CD4-positive, alpha-beta T cell treated with Interferon alpha-2 for 1 hour (primary cell): ENCODE results near the gene EXOC2.
A peak's percentile ranks its signal among the peaks of the same experiment; 100 is the strongest.
"Not testable (repeated sequence)": the region's sequence is repeated elsewhere in the genome, so short reads cannot be mapped to it uniquely, and the experiment has no call there.

Experiments used
- DNase-seq, 2 donors: peaks; one replicate each; pipeline ENCODE4 v3.0.0-alpha.2; 2020 to 2022

EXOC2 gene

DNA sequence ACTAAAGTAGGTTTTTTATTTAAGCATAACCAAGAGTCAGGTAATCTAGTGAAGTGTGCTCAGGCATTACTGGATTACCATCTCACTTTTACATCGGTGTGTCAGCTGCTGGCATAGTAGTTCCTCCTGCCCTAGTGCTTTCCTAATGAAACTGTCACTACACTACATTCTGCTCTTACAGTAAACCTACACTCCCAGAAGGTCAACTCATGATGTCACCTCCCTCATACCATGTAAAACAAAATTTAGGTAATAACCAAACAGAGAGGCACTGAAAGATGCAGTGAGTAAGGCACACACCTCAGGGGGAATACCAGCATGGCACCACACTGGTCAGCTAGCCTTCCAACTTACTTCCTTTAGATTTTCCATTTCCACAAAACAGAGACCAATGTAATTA lies 59.3 kb downstream of the EXOC2 start:
- DNase-seq = no peak

DNA sequence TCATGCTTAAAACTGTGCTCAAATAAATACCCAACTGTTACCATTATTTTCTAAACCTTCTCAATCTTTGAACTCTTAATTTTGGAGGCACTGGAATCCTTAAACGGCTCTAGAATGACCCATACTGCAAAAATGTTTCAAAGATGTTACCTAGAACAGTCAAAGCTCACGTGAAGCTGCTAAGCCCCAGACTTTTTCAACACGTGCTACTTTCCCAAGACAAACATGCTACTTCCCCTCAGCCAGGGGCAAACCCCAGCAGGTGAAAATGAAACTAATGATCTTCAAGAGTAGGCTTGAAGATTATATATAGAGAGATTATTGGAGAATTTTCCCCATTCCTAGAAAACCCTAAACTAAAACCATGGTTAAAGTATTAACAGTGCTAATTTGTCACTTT lies 64.2 kb downstream of the EXOC2 start:
- DNase-seq = peak in 1 of 2 donors; percentile 25

DNA sequence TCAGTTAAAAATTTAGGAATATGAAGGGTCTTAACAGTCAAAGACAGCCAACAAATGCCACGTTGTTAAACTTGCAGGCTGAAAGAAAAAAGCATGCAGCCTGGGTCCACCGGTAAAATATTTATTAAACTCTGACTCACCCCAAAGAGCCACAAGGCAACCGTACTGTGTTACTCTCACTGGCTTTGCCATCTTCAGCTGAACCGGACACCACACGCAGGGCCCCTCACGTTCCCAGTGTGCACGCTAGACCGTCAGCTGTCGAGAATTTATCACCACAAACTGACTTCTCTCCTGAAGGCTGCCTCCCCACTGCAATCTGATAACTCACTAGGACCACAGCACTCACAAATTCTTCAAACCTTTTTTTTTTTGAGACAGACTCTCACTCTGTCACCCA lies 66.7 kb downstream of the EXOC2 start:
- DNase-seq = no peak

DNA sequence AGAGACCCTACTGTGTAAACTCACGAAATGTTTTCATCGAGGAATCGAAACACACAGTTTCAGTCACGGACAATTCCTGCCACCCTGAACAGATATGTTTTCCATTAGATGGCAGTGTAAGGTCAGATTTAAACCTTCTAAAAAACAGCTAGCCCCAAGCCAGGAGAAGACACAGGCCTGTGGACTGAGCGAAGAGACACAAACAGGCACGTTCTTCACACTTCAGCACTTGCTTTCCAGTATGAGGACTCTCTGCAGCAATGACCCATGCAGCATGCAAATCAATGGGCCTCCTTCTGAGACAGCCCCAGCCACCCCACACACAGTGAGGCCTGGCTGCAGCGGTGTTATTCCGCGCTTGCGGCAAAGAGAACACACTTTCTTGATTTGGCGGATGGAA lies 68.0 kb downstream of the EXOC2 start:
- DNase-seq = no peak

DNA sequence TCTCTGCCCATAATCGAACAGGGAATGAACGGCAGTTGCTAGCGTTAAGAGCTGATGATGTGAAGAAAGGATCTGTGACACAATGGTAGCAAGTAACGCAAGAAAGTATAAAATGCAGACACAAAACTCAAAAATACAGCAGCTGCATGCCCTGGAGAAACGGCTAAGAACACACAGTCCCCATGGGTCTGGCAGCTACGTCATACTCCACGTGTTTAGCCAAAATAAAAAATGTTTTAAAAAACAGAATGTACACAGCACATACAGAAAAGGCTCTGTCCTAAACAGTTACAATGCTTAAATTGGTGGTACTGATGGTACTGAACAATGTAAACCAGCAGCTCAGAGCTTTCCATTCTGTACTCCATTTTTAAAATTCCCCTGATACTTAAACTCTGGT lies 70.5 kb downstream of the EXOC2 start:
- DNase-seq = no peak

DNA sequence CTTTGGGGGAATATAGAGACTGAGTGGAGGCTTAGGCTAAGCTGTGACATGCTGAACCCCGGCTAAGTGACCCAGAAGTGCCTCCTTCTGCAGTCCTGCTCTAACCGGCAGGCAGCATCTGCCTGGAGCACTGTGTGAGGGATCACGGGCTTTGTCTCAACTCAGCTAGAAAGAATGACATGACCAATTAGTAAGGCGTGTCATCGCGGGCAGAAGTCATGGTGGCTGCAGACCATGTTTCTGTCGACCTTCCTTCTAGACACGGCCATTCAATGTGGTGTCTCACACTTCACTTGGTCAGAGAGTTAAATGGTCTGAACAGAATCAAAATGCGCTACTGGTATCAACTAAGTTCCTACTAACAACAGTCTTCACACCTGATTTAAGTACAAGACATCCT lies 71.0 kb downstream of the EXOC2 start:
- DNase-seq = no peak

DNA sequence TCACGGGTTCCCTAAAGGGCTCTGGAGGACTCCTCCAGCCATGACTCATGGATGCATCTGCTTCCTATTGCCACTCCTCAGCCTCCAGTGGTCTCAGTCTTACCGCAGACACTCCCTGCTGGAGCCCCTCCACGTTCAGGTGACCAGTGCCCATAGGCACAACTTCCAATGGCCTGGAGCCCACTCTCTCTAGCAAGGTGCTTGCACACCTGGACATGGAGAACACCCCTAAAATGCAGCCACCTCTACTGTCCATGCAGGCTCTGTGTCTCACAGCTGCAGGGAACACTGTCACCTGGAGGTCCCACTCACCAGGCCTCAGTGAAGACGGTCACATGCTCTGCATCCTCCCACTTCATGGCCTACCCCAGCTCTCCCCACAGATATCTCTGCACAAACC lies 72.0 kb downstream of the EXOC2 start:
- DNase-seq = no peak

DNA sequence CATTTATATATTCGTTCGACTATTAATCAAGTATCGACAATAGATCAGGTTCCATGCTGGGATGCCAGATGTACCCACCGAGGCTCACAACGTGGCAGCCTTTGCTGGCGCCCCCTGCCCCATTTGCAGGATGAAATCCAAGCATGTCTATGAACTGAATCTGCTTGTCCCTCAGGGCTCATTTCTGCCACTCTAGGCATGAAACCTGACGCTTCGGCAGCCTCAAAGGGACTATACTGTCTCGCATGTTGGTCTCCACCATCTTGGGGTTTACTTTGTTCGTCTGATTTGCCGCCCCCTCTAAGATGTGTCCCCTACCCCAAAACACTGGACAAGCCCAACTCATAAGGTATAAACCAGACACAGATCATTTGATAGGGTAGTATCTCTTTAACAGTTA lies 72.8 kb downstream of the EXOC2 start:
- no peak for DNase-seq

DNA sequence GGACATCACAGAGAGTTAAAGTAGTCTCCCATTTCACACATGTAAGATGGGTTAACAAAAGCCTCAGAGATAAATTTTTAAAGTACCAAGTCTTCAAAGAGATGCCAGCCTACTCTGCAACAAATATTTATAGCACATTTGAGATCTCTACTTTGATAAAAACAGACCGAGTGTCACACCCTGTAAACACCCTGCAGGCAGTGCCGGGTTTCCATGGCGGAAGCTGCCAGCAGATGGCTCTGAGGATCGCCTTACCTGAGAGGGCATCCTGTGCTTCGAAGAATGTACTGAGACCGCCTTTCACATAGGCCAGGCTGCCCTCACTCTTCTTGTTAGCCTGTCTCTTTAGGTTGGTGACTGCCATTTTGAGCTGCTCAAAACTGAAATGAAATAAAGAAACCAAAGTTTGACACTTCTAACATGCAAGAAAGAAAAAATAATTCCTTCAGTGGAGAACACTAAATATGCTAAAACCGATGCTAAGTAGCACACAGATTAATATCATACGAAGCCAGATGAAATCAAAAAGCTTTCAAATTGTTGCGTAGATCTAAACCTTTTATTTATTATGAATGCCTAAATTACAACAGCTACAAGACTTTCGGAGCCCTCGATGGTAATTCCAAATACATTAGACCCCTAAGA lies 75.4 kb downstream of the EXOC2 start:
- DNase-seq = peak in 1 of 2 donors; percentile 30

DNA sequence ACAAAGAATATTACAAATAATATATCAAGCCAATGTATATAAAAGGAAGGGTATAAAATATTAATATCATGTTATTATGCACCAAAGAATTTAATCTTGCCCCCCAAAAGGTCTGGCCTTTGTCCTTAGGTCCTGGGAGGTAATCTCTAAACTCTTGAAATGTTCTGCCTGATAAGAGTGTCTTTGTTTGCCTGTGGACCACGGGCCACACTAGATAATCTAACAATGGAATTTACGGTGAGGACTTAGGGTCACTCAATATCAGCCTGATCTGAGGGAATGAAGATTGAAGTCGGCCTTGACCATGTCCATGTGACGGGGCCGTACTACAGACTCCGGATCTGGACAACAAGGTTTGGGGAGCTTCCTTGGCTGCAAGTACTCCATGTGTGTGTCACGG lies 79.0 kb downstream of the EXOC2 start:
- DNase-seq = no peak

DNA sequence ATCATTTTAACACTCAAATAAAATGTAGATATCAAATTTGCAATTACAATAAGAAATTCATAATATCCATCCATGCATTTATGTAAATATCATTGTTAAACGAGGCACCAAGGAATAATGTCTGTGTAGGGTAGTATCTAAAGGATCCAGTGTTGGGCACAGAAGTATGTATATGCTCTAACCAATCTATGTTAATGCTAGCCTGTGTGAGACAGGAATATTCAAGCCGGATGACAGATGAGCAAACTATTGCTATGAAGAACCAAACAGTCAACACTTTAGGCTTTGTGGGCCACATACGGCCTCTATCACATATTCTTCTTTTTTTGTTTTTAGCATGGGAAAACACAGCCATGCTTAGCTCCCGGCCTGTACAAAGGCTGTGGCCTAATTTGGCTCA lies 81.0 kb downstream of the EXOC2 start:
- DNase-seq = no peak

DNA sequence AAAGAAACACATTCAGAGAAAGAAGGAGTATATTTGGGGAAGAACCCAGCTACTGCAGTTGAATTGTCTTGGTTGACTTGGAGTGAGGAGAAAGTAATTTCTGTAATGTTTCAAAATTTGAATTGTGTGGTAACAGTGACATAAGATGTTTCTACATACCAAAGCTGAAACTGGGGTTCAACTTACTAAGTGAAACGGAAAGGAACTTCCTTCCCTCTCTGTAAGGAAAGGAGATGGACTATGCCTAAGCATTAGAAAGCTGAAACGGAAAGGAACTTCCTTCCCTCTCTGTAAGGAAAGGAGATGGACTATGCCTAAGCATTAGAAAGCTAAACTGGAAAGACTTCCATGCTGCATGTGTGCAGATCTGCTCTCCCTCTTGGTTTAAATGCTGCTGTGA lies 82.1 kb downstream of the EXOC2 start:
- DNase-seq = no peak

DNA sequence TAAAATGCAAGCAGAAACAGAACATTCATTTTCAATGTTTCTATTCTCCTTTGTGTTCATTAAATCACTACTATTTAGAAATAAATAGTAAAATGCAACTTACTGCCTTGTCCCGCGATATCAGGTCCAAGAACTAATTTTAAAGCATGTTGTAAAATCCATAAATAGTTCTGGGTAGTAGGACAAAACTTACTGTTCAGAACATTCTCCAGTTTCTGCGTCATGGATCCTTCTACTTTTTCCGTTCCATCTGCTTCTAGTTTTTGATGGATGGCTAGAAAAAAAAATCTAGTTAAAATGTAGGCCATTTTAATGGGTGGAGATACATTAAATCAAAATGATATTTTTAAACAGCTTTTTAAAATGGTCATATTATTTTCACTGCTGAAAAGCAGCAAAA lies 83.0 kb downstream of the EXOC2 start:
- DNase-seq = no peak

DNA sequence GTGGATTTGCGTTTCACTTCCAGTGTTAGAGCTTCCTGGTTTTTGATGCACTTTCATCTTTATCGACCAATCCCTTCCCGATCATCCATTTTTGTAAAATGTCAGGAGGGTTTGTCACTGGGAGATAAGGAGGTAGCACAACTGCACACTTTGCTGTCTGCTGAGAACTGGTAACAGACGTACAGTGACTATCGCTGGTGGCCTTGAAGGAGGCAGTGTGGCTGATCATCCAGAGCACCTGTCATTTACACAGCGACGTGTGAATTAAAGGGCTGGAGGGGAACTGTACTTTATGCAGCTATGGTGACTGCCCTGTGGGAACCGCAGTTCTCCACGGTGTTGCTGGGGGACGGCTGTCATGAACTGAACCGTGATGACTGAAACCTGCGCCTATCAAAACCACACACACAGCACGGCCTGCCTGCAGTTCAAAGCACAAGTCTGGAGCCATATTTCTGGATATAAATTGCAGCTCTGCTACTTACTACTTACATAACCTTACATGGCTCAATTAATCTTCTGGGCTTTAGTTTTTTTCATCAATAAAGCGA lies 86.0 kb downstream of the EXOC2 start:
- DNase-seq = no peak

DNA sequence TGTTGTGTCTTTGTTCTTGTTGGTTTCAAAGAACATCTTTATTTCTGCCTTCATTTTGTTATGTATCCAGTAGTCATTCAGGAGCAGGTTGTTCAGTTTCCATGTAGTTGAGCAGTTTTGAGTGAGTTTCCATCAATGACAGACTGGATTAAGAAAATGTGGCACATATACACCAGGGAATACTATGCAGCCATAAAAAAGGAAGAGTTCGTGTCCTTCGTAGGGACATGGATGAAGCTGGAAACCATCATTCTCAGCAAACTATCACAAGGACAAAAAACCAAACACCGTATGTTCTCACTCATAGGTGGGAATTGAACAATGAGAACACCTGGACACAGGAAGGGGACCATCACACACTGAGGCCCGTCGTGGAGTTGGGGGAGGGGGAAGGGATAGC lies 87.0 kb downstream of the EXOC2 start:
- DNase-seq = not testable (repeated sequence)

DNA sequence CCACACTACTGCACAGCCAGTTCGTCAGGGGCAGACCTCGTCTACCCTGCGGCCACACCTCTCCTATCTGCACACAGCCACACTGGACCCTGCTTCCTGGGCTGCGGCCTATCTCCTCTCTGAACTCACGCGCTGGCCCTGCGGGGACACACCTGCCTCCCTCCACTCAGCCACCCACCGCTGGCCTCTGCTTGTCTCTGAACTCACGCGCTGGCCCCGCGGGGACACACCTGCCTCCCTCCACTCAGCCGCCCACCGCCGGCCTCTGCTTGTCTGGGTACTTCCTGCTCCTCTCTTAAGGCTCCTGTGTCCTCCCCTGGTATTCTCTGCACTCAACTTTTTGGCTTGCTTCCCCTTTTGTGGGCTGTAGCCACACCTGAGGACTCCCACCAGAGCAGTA lies 88.4 kb downstream of the EXOC2 start:
- no peak for DNase-seq

DNA sequence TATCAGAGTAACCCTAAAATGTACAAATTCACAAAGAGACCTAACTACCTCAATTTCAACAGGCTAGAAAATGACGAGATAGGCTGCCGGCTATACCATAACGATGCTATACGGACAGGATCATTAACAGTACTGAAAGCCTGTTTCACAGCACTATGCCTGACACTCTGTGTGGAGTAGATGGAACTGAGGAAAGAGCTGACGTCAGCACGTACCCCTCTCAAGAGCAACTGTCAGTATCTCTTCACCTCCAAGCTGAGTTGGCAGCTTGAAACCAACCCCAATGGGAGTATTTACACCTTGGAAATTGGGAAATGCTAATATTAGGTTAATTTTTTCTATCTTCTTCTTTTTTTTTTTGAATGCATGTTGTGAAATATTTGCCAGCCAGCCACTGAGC lies 89.7 kb downstream of the EXOC2 start:
- DNase-seq = no peak

DNA sequence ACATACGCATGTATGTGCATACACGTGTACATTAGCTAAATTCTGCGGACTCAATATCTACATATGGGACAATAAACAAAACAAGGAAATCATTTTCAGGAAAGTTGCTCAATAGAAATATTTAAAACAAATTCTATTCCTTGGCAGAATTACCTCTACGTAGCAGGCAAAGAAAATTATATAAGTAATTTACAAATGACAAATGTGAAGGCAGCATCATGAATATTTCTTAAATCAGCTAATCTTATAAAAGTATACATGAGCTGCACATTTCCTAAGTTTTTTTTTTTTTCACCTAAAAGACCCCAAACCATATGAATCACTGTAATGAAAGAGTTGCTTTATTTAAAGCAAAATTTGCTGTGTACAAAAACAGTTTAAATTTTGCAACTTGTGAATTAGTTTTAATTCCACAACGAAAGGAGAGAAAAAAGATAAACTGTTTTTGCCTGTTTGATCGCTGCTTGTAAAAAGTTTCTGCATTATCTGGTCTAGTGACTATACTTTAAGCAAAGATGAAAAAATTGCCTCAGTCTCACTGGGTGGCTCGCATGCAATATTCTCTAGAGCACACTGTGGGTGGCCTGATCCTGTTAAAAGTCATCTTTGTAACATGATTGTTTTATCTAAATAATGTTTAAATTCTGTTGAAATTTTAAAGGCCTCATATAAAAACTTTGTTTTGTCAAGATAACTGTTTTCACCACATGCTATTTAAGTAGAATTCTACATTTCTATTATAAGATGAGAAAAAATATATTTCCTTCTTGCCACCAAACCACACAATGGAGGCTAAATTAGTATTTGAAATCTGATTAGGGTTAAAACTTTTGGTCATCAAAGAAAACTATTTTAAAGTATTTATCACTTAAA lies 93.1 kb downstream of the EXOC2 start:
- DNase-seq = no peak

DNA sequence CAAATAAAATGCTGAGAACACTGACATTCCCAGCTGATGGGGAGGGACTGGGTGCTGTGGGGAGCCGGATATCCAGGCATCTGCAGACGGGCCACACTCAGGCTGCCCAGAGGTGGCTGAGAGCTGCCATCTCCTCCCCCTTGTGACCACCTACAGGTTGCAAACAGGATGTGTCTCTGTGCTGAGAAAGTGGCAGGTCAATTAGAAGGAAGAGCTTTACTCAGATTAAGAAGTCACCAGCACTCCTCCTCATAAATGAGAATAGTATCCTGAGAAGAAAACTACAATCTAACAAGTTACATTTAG lies 99.1 kb downstream of the EXOC2 start:
- no peak for DNase-seq

DNA sequence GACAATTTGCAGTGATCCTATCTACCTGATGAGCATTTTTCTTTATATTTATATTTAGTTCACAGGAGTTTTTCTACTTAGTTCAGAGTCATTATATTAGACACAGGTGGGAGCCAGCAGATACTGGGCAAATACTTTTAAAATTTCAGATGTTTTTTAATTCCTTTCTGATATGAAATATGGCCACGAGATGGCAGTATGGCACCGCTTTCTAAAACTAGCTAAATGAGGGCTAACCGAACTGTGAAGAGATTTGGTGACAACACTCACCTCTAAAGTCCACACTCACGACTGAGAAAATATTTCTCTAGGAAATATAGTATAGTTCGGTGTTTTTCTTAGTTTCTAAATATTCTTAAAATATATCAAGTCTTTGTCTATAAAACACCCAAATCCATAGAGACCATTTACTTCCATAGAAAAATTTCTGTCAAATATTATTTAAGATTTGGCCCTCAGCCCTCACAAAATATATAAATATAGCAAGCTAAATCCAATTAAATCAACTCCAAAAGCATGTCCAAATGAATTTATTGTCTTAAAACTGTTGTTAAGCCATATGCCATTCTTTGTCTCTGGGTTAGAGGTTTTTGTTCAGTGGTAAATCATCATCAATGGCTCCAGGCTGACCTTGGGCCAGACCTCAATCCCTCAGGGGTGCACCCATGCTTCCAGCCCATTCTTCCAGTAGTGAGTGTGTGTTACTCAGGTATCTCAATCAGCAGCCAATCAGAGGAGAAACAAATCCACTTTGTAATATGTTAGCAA lies 99.6 kb downstream of the EXOC2 start:
- DNase-seq = peak; percentile 38 to 76

DNA sequence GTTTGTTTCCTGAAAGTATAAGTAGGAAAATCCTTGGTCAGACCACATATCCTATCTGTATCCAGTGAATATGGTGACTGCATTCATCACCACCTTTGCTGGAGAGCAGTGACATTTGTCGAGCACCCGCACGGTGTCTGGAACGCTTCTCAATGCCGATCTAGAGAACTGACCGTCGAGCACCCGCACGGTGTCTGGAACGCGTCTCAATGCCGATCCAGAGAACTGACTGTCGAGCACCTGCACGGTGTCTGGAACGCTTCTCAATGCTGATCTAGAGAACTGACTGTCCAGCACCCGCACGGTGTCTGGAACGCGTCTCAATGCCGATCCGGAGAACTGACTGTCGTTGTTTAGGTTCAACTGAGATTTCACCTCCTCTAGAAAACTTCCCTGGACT lies 103.8 kb downstream of the EXOC2 start:
- no peak for DNase-seq

DNA sequence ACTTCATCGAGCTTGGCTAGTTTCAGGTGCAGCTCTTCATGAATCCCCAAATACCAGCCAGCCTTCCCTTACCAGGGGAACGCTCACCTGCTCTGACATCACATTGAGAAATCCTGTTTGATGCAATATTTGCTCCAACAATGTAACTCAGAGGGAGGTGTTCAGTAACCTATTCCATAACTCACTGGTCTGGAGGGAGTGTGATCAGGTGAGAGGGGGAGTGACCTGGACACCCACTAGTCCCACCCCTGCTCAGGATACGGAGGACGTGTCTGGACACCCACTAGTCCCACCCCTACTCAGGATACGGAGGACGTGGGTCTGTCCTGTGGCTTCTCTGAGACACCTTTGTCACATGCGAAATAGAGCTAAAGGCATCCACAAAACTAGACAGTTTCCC lies 106.4 kb downstream of the EXOC2 start:
- DNase-seq = no peak

DNA sequence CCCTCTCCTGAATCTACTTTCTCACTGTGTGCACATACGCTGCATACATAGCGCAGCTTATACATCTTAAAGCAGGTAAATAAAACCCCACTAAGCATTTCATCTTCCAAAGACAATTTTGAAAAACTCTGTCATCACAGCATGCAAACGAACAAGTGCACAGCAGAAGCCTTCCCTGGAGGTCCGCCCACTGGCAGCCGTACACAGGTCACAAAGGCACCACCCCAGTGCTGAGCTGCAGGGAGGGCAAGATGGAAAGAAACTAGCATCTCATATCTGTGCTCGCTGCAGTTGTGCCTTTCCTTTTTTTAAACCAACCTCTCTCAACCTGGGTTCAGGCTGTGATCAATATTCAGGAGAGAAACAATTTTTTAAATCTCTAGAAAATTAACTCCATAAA lies 109.3 kb downstream of the EXOC2 start:
- DNase-seq = no peak

DNA sequence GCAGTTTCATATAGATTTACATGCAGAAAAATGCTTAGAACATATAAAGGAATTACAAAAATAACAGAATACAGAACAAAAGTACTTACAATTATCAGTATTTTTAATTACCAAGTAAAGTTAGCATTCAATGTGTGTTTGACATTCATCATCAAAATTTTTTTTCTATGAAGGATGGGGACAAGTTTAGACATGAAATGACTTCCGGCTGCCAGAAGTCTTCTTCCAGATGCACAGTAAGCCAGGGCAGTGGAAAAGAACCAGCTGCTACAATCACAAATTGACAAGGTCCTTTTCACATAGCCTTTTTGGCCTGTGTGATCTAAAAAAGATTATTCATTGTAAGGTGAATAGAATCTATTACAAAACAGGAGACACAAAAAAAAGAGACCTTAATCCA lies 109.8 kb downstream of the EXOC2 start:
- no peak for DNase-seq
